GM19193 (cell line): Measurements from ENCODE around the gene IMPG1.

Experiments used
- POLR2A ChIP-seq: IDR thresholded peaks from 4 replicates; pipeline ENCODE4 v1.6.1; 2011; ENCODE audit not compliant: insufficient read depth, insufficient read length; ENCODE audit errors: extremely low read depth

The IMPG1 gene

GRCh38 chr6:75882734-75883133, 189.7 kb downstream of the IMPG1 start:
- no peak for TF ChIP-seq POLR2A

GRCh38 chr6:75880305-75880704, 192.2 kb downstream of the IMPG1 start:
- no peak for TF ChIP-seq POLR2A

GRCh38 chr6:75876152-75876551, 196.3 kb downstream of the IMPG1 start:
- no peak for TF ChIP-seq POLR2A

GRCh38 chr6:75874224-75874623, 198.2 kb downstream of the IMPG1 start:
- TF ChIP-seq POLR2A, result no peak
